Endothelial cell (in vitro differentiated cells): Measurements from ENCODE around the gene THAP7. TPM values are rescaled to one million over a fixed set of nuclear protein-coding genes. Genes with fewer than 3 reads are reported as not detected.

Experiments
- DNase-seq: peaks from one replicate; pipeline ENCODE4 v3.0.0; 2021; ENCODE audit warnings: low spot score
- H3K27ac Mint-ChIP-seq: one replicate; pipeline ENCODE4 v1.8.0; 2021; ENCODE audit warnings: mixed read lengths, inconsistent platforms; ENCODE audit not compliant: unreplicated experiment
- H3K27me3 Mint-ChIP-seq: one replicate; pipeline ENCODE4 v1.8.0; 2021; ENCODE audit warnings: mild to moderate bottlenecking, moderate library complexity, mixed read lengths, inconsistent platforms; ENCODE audit not compliant: unreplicated experiment
- H3K36me3 Mint-ChIP-seq: one replicate; pipeline ENCODE4 v1.8.0; 2021; ENCODE audit warnings: mild to moderate bottlenecking, low read depth, mixed read lengths, inconsistent platforms; ENCODE audit not compliant: unreplicated experiment
- H3K4me1 Mint-ChIP-seq: one replicate; pipeline ENCODE4 v1.8.0; 2021; ENCODE audit warnings: mild to moderate bottlenecking, mixed read lengths, inconsistent platforms; ENCODE audit not compliant: unreplicated experiment
- H3K4me3 Mint-ChIP-seq: one replicate; pipeline ENCODE4 v1.8.0; 2021; ENCODE audit warnings: mild to moderate bottlenecking, mixed read lengths, inconsistent platforms; ENCODE audit not compliant: unreplicated experiment
- H3K9me3 Mint-ChIP-seq: one replicate; pipeline ENCODE4 v1.8.0; 2021; ENCODE audit warnings: mixed read lengths, inconsistent platforms; ENCODE audit not compliant: unreplicated experiment
- CTCF ChIP-seq: fragments of 200-600 bp; sonication (generic); IDR thresholded peaks from one replicate; pipeline ENCODE4 v1.5.0; 2021; ENCODE audit warnings: antibody characterized with exemption; ENCODE audit not compliant: unreplicated experiment
- total RNA-seq: library from RNA; stranded (reverse); fragmentation: NEBNext Ultra II Directional; extraction: Animal tissue kit (Norgen Biotek cat#: 25700); gene quantifications from one replicate; pipeline ENCODE4 v1.2.1, GENCODE V29; 2021; ENCODE audit not compliant: unreplicated experiment

The THAP7 gene
- total RNA-seq, 1 donor from 2014 or later: 13.5 TPM

GRCh38 chr22:20991252-20992055 is 10.5 kb downstream of the THAP7 start:
- no peak for DNase-seq
- no peaks in the 10 kb centered on the region for H3K4me1 Mint-ChIP-seq
- peaks cover 10% of the 10 kb centered on the region for H3K27me3 Mint-ChIP-seq
- TF ChIP-seq CTCF: no peak
- no peak overlapping the region for H3K4me3 Mint-ChIP-seq
- no peak overlapping the region for H3K27ac Mint-ChIP-seq
- no peaks in the 10 kb centered on the region for H3K9me3 Mint-ChIP-seq
- H3K36me3 Mint-ChIP-seq: peaks cover 22% of the 10 kb centered on the region

- H3K36me3 Mint-ChIP-seq: peaks cover 22% of the 10 kb centered on the region
- DNase-seq: no peak
- H3K4me3 Mint-ChIP-seq: no peak overlapping the region
- no peak overlapping the region for H3K27ac Mint-ChIP-seq
- peaks cover 8% of the 10 kb centered on the region for H3K27me3 Mint-ChIP-seq
- no peaks in the 10 kb centered on the region for H3K4me1 Mint-ChIP-seq
- H3K9me3 Mint-ChIP-seq: no peaks in the 10 kb centered on the region
- no peak for TF ChIP-seq CTCF
Measured at GRCh38 chr22:20990184-20991180, 11.4 kb downstream of the THAP7 start.

- Mint-ChIP-seq H3K4me1 (no peaks in the 10 kb centered on the region), H3K9me3 (no peaks in the 10 kb centered on the region), H3K27me3 (peaks cover 8% of the 10 kb centered on the region), H3K4me3 (no peak overlapping the region), H3K36me3 (peaks cover 18% of the 10 kb centered on the region), H3K27ac (no peak overlapping the region)
- TF ChIP-seq CTCF: no peak
- no peak for DNase-seq
Measured at GRCh38 chr22:20989323-20990138, 12.4 kb downstream of the THAP7 start.

GRCh38 chr22:20988573-20989322 is 13.2 kb downstream of the THAP7 start:
- no peak overlapping the region for H3K4me3 Mint-ChIP-seq
- peaks cover 11% of the 10 kb centered on the region for H3K27me3 Mint-ChIP-seq
- DNase-seq: no peak
- H3K9me3 Mint-ChIP-seq: no peaks in the 10 kb centered on the region
- H3K36me3 Mint-ChIP-seq: peaks cover 18% of the 10 kb centered on the region
- H3K4me1 Mint-ChIP-seq: no peaks in the 10 kb centered on the region
- H3K27ac Mint-ChIP-seq: no peak overlapping the region
- no peak for TF ChIP-seq CTCF
